NCI-H2107 treated with DMSO at 0.1 percent for 48 hours (cell line): ENCODE measurements around the gene TNFRSF1A.

Experiments used
- DNase-seq: peaks from one replicate; lab custom pipeline; 2025; ENCODE audit not compliant: unreplicated experiment; lab: John Stamatoyannopoulos, UW

The TNFRSF1A gene

DNA sequence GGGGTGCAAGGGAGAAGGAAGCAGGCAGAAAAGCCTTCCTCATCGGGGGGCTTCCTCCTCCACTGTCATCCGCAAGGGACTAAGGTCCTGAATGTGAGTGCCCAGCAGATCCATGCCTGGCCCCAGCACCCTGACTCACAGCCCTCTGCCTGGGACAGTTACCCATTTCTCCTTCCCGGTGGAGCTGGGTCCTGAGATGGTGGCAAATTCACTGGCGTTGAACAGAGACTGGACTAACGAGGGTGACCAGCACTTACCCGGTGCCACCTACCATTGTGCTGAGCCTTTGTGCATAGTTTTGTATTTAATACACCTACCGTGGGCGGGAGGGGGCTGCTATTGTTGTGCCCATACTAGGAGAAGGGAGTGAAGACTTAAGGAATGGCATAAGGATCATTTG lies 62.2 kb downstream of the TNFRSF1A start:
- DNase-seq: no peak

DNA sequence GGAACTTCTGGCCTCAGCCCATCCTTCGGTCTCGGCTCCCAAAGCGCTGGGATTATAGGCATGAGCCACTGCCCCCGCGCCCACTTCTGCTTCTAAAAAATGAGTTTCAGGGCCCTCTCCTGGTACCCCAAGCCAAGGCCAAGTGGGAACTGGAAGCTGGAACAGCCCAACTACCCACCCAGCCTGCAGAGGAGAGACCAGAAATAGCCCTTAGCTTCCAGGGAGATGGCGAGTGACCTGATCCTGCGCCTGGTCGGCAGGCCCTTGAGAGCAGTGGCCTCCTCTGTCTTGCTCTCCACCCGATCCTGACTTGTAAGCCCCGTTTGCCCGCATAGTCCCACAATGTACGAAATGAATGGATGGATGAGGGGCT lies 62.6 kb downstream of the TNFRSF1A start:
- no peak for DNase-seq
